ENCODE measurements around the gene CRYL1. TPM values are rescaled to one million over a fixed set of nuclear protein-coding genes. Genes with fewer than 3 reads are reported as not detected.

Gene CRYL1
- total and polyA plus RNA-seq, 2 experiments from 2014 or later: 11.3 to 16.1 TPM

- no peaks in the 10 kb centered on the region for H3K9me2 ChIP-seq (ENCODE audit: insufficient read depth)
- H3K36me3 ChIP-seq (ENCODE audit: low read depth): no peaks in the 10 kb centered on the region
- H2AFZ ChIP-seq: no peak overlapping the region
- no peaks in the 10 kb centered on the region for H3K79me2 ChIP-seq (ENCODE audit: insufficient read depth)
- H3F3A ChIP-seq (ENCODE audit: insufficient read depth): no peaks in the 10 kb centered on the region
- no peaks in the 10 kb centered on the region for H3K9me3 ChIP-seq (ENCODE audit: low read depth)
- TF ChIP-seq EZH2 (IDR thresholded peaks at IDR 0.05; ENCODE audit: insufficient read depth, poor library complexity, severe bottlenecking): no peak
- TF ChIP-seq EZH2phosphoT487 (IDR thresholded peaks at IDR 0.05; ENCODE audit: insufficient read depth, low read depth): no peak
- no peak overlapping the region for H3K9ac ChIP-seq
- H3K4me3 ChIP-seq: no peak overlapping the region
- 92 to 97% methylated on average over 2 of the region's 2 CpGs for WGBS, 2 experiments (ENCODE audit: low coverage in 1 of 2, low lambda C conversion rate in 2 of 2, missing lambda C conversion rate in 2 of 2)
- no peak overlapping the region for H3K4me2 ChIP-seq (ENCODE audit: unreplicated experiment)
- H3K27me3 ChIP-seq (replicated peaks; ENCODE audit: insufficient read depth): no peaks in the 10 kb centered on the region
- H3K27ac ChIP-seq: no peak overlapping the region
- H3K4me1 ChIP-seq (ENCODE audit: insufficient read depth): no peaks in the 10 kb centered on the region
- no peak for DNase-seq
- H4K20me1 ChIP-seq (ENCODE audit: insufficient read depth): no peaks in the 10 kb centered on the region
- in situ Hi-C loops (cut with MboI): no loop called here
Observed at GRCh38 chr13:20388184-20388583, 137.5 kb downstream of the CRYL1 start.

GRCh38 chr13:20387441-20387971 lies 138.2 kb downstream of the CRYL1 start:
- DNase-seq: peak; percentile 46
- Histone ChIP-seq H3F3A (ENCODE audit: insufficient read depth) (no peaks in the 10 kb centered on the region), H3K27me3 (replicated peaks; ENCODE audit: insufficient read depth) (no peaks in the 10 kb centered on the region), H3K9me2 (ENCODE audit: insufficient read depth) (no peaks in the 10 kb centered on the region), H3K9ac (no peak overlapping the region), H3K4me1 (ENCODE audit: insufficient read depth) (no peaks in the 10 kb centered on the region), H4K20me1 (ENCODE audit: insufficient read depth) (no peaks in the 10 kb centered on the region), H3K79me2 (ENCODE audit: insufficient read depth) (no peaks in the 10 kb centered on the region), H3K4me3 (no peak overlapping the region), H3K9me3 (ENCODE audit: low read depth) (no peaks in the 10 kb centered on the region), H3K4me2 (ENCODE audit: unreplicated experiment) (no peak overlapping the region), H3K36me3 (ENCODE audit: low read depth) (no peaks in the 10 kb centered on the region), H2AFZ (no peak overlapping the region), H3K27ac (no peak overlapping the region)
- in situ Hi-C loops (cut with MboI): no loop called here
- TF ChIP-seq EZH2 (IDR thresholded peaks at IDR 0.05; ENCODE audit: insufficient read depth, poor library complexity, severe bottlenecking) (no peak), EZH2phosphoT487 (IDR thresholded peaks at IDR 0.05; ENCODE audit: insufficient read depth, low read depth) (no peak)
- 54 to 58% methylated on average over 8 of the region's 8 CpGs for WGBS, 2 experiments (ENCODE audit: low coverage in 1 of 2, low lambda C conversion rate in 2 of 2, missing lambda C conversion rate in 2 of 2)

- WGBS, 2 experiments (ENCODE audit: low coverage in 1 of 2, low lambda C conversion rate in 2 of 2, missing lambda C conversion rate in 2 of 2): 94 to 98% methylated on average over 5 of the region's 5 CpGs
- no peak overlapping the region for H3K4me2 ChIP-seq (ENCODE audit: unreplicated experiment)
- DNase-seq: no peak
- no peaks in the 10 kb centered on the region for H4K20me1 ChIP-seq (ENCODE audit: insufficient read depth)
- in situ Hi-C loops (cut with MboI): no loop called here
- no peaks in the 10 kb centered on the region for H3K27me3 ChIP-seq (replicated peaks; ENCODE audit: insufficient read depth)
- no peaks in the 10 kb centered on the region for H3K9me2 ChIP-seq (ENCODE audit: insufficient read depth)
- no peaks in the 10 kb centered on the region for H3K79me2 ChIP-seq (ENCODE audit: insufficient read depth)
- no peak for TF ChIP-seq EZH2phosphoT487 (IDR thresholded peaks at IDR 0.05; ENCODE audit: insufficient read depth, low read depth)
- no peak for TF ChIP-seq EZH2 (IDR thresholded peaks at IDR 0.05; ENCODE audit: insufficient read depth, poor library complexity, severe bottlenecking)
- no peak overlapping the region for H3K4me3 ChIP-seq
- H2AFZ ChIP-seq: no peak overlapping the region
- no peaks in the 10 kb centered on the region for H3K9me3 ChIP-seq (ENCODE audit: low read depth)
- no peaks in the 10 kb centered on the region for H3K4me1 ChIP-seq (ENCODE audit: insufficient read depth)
- H3K27ac ChIP-seq: no peak overlapping the region
- no peaks in the 10 kb centered on the region for H3K36me3 ChIP-seq (ENCODE audit: low read depth)
- H3F3A ChIP-seq (ENCODE audit: insufficient read depth): no peaks in the 10 kb centered on the region
- no peak overlapping the region for H3K9ac ChIP-seq
Observed at GRCh38 chr13:20387006-20387405, 138.7 kb downstream of the CRYL1 start.

- in situ Hi-C loops (cut with MboI): no loop called here
- no peak for DNase-seq
- no peaks in the 10 kb centered on the region for H3K36me3 ChIP-seq (ENCODE audit: low read depth)
- no peak overlapping the region for H3K4me2 ChIP-seq (ENCODE audit: unreplicated experiment)
- H3F3A ChIP-seq (ENCODE audit: insufficient read depth): no peaks in the 10 kb centered on the region
- no peaks in the 10 kb centered on the region for H3K4me1 ChIP-seq (ENCODE audit: insufficient read depth)
- no peak overlapping the region for H3K27ac ChIP-seq
- H3K79me2 ChIP-seq (ENCODE audit: insufficient read depth): no peaks in the 10 kb centered on the region
- no peaks in the 10 kb centered on the region for H3K27me3 ChIP-seq (replicated peaks; ENCODE audit: insufficient read depth)
- H3K4me3 ChIP-seq: no peak overlapping the region
- H3K9me2 ChIP-seq (ENCODE audit: insufficient read depth): no peaks in the 10 kb centered on the region
- 65 to 69% methylated on average over 2 of the region's 2 CpGs for WGBS, 2 experiments (ENCODE audit: low coverage in 1 of 2, low lambda C conversion rate in 2 of 2, missing lambda C conversion rate in 2 of 2)
- H2AFZ ChIP-seq: no peak overlapping the region
- H3K9ac ChIP-seq: no peak overlapping the region
- no peak for TF ChIP-seq EZH2 (IDR thresholded peaks at IDR 0.05; ENCODE audit: insufficient read depth, poor library complexity, severe bottlenecking)
- TF ChIP-seq EZH2phosphoT487 (IDR thresholded peaks at IDR 0.05; ENCODE audit: insufficient read depth, low read depth): no peak
- no peaks in the 10 kb centered on the region for H3K9me3 ChIP-seq (ENCODE audit: low read depth)
- H4K20me1 ChIP-seq (ENCODE audit: insufficient read depth): no peaks in the 10 kb centered on the region
Observed at GRCh38 chr13:20383058-20383457, 142.6 kb downstream of the CRYL1 start.

- DNase-seq: no peak
- no peaks in the 10 kb centered on the region for H3K4me1 ChIP-seq (ENCODE audit: insufficient read depth)
- no peaks in the 10 kb centered on the region for H4K20me1 ChIP-seq (ENCODE audit: insufficient read depth)
- no peak overlapping the region for H3K4me3 ChIP-seq
- H3K9me2 ChIP-seq (ENCODE audit: insufficient read depth): no peaks in the 10 kb centered on the region
- no peaks in the 10 kb centered on the region for H3K9me3 ChIP-seq (ENCODE audit: low read depth)
- no peaks in the 10 kb centered on the region for H3K27me3 ChIP-seq (replicated peaks; ENCODE audit: insufficient read depth)
- H2AFZ ChIP-seq: no peak overlapping the region
- H3F3A ChIP-seq (ENCODE audit: insufficient read depth): no peaks in the 10 kb centered on the region
- H3K9ac ChIP-seq: no peak overlapping the region
- no peak overlapping the region for H3K4me2 ChIP-seq (ENCODE audit: unreplicated experiment)
- in situ Hi-C loops (cut with MboI): no loop called here
- no peaks in the 10 kb centered on the region for H3K36me3 ChIP-seq (ENCODE audit: low read depth)
- H3K79me2 ChIP-seq (ENCODE audit: insufficient read depth): no peaks in the 10 kb centered on the region
- no peak overlapping the region for H3K27ac ChIP-seq
- TF ChIP-seq EZH2 (IDR thresholded peaks at IDR 0.05; ENCODE audit: insufficient read depth, poor library complexity, severe bottlenecking): no peak
- no peak for TF ChIP-seq EZH2phosphoT487 (IDR thresholded peaks at IDR 0.05; ENCODE audit: insufficient read depth, low read depth)
- 41 to 49% methylated on average over 3 of the region's 3 CpGs for WGBS, 2 experiments (ENCODE audit: low coverage in 1 of 2, low lambda C conversion rate in 2 of 2, missing lambda C conversion rate in 2 of 2)
Observed at GRCh38 chr13:20381401-20381800, 144.3 kb downstream of the CRYL1 start.

Data from GM23248 (cell line).